Measurements from ENCODE around the gene VGLL3. TPM values are rescaled to one million over a fixed set of nuclear protein-coding genes. Genes with fewer than 3 reads are reported as not detected.

The VGLL3 gene
- total RNA-seq, 1 donor from 2014 or later: not detected

GRCh38 chr3:86929046-86929445, 61.9 kb downstream of the VGLL3 start:
- no peak for DNase-seq (ENCODE audit: low spot score)
- H3K27ac Mint-ChIP-seq: no peak overlapping the region
- H3K36me3 Mint-ChIP-seq (ENCODE audit: low read depth): no peaks in the 10 kb centered on the region
- no peak overlapping the region for H3K4me3 Mint-ChIP-seq (ENCODE audit: low read depth)
- intact Hi-C loops (cut with micrococcal nuclease): no loop called here
- peaks cover 3% of the 10 kb centered on the region for H3K9me3 Mint-ChIP-seq
- H3K4me1 Mint-ChIP-seq (ENCODE audit: low read depth): no peaks in the 10 kb centered on the region
- H3K27me3 Mint-ChIP-seq (ENCODE audit: low read depth): no peaks in the 10 kb centered on the region

DNA sequence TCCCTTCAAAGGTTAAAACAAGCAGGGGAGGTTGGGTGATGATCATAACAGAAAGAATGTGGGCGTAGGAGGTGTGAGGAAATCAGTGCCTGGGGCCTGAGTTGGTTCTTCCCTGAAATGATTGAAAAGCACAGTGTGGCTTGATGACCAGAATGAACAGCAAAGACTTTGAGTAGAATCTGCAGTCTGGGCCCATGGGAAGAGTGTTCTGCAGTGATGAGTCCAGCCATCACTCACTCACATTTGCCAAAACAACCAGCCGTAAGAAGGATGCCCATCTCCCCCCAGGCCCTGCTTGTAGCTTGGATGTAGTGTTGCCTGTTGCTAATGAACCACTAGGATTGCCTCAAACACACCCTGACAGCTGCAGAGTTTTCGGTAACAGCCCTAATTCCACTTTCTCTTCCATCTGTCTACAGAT, 67.9 kb downstream of the VGLL3 start:
- Mint-ChIP-seq H3K9me3 (peaks cover 1% of the 10 kb centered on the region), H3K4me3 (ENCODE audit: low read depth) (no peak overlapping the region)
- intact Hi-C loops (cut with micrococcal nuclease): no loop called here

GRCh38 chr3:86921971-86922680, 68.8 kb downstream of the VGLL3 start:
- no peak overlapping the region for H3K27ac Mint-ChIP-seq
- H3K4me1 Mint-ChIP-seq (ENCODE audit: low read depth): no peaks in the 10 kb centered on the region
- no peaks in the 10 kb centered on the region for H3K9me3 Mint-ChIP-seq
- H3K27me3 Mint-ChIP-seq (ENCODE audit: low read depth): no peaks in the 10 kb centered on the region
- no peaks in the 10 kb centered on the region for H3K36me3 Mint-ChIP-seq (ENCODE audit: low read depth)
- H3K4me3 Mint-ChIP-seq (ENCODE audit: low read depth): no peak overlapping the region
- no peak for DNase-seq (ENCODE audit: low spot score)
- intact Hi-C loops (cut with micrococcal nuclease): no loop called here

More for the DNA sequence above, 67.9 kb downstream of the VGLL3 start:
- no peak for DNase-seq (ENCODE audit: low spot score)
- no peak overlapping the region for H3K27ac Mint-ChIP-seq
- no peaks in the 10 kb centered on the region for H3K4me1 Mint-ChIP-seq (ENCODE audit: low read depth)
- H3K27me3 Mint-ChIP-seq (ENCODE audit: low read depth): no peaks in the 10 kb centered on the region
- no peaks in the 10 kb centered on the region for H3K36me3 Mint-ChIP-seq (ENCODE audit: low read depth)

GRCh38 chr3:86914670-86915069, 76.3 kb downstream of the VGLL3 start:
- DNase-seq (ENCODE audit: low spot score): no peak
- H3K9me3 Mint-ChIP-seq: no peaks in the 10 kb centered on the region
- intact Hi-C loops (cut with micrococcal nuclease): no loop called here
- H3K4me3 Mint-ChIP-seq (ENCODE audit: low read depth): no peak overlapping the region
- H3K27me3 Mint-ChIP-seq (ENCODE audit: low read depth): no peaks in the 10 kb centered on the region
- no peaks in the 10 kb centered on the region for H3K4me1 Mint-ChIP-seq (ENCODE audit: low read depth)
- H3K36me3 Mint-ChIP-seq (ENCODE audit: low read depth): no peaks in the 10 kb centered on the region
- no peak overlapping the region for H3K27ac Mint-ChIP-seq

- no peak overlapping the region for H3K27ac Mint-ChIP-seq
- no peak for DNase-seq (ENCODE audit: low spot score)
- no peaks in the 10 kb centered on the region for H3K4me1 Mint-ChIP-seq (ENCODE audit: low read depth)
- H3K27me3 Mint-ChIP-seq (ENCODE audit: low read depth): no peaks in the 10 kb centered on the region
- no peaks in the 10 kb centered on the region for H3K9me3 Mint-ChIP-seq
- H3K4me3 Mint-ChIP-seq (ENCODE audit: low read depth): no peak overlapping the region
- no peaks in the 10 kb centered on the region for H3K36me3 Mint-ChIP-seq (ENCODE audit: low read depth)
- intact Hi-C loops (cut with micrococcal nuclease): no loop called here
These were observed 77.8 kb downstream of the VGLL3 start for GRCh38 chr3:86913160-86913559.

DNA sequence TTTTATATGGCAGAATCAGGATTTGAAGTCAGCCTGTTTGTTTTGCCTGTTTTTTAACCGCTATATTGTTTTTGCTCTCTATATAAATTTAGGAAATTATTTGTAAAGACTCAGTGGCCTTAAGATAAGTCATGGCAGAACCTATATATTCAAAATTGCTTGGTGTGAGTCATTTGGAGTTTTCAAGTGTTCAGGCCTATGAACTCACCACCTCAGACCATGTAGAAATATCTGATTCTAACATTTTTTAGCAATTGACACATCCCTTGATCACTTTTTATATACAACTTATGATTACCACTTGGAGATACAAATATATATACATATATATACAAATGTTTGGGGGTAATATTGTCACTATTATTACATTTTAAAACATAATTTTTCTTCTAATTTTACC, 95.7 kb downstream of the VGLL3 start:
- H3K4me3 Mint-ChIP-seq (ENCODE audit: low read depth): no peak overlapping the region
- DNase-seq (ENCODE audit: low spot score): no peak
- intact Hi-C loops (cut with micrococcal nuclease): no loop called here
- H3K4me1 Mint-ChIP-seq (ENCODE audit: low read depth): no peaks in the 10 kb centered on the region
- H3K27ac Mint-ChIP-seq: no peak overlapping the region
- no peaks in the 10 kb centered on the region for H3K27me3 Mint-ChIP-seq (ENCODE audit: low read depth)
- no peaks in the 10 kb centered on the region for H3K36me3 Mint-ChIP-seq (ENCODE audit: low read depth)
- H3K9me3 Mint-ChIP-seq: no peaks in the 10 kb centered on the region

GRCh38 chr3:86890741-86891396, 100.1 kb downstream of the VGLL3 start:
- DNase-seq (ENCODE audit: low spot score): no peak
- Mint-ChIP-seq H3K4me1 (ENCODE audit: low read depth) (no peaks in the 10 kb centered on the region), H3K27ac (no peak overlapping the region), H3K9me3 (no peaks in the 10 kb centered on the region), H3K36me3 (ENCODE audit: low read depth) (no peaks in the 10 kb centered on the region), H3K4me3 (ENCODE audit: low read depth) (no peak overlapping the region), H3K27me3 (ENCODE audit: low read depth) (no peaks in the 10 kb centered on the region)
- intact Hi-C loops (cut with micrococcal nuclease): no loop called here

Other genes with a start within 250 kb of the VGLL3 start
- 25.0 and 25.2 TPM in 2 replicates for gene CHMP2B, start 236.2 kb upstream of the VGLL3 start, total RNA-seq

Data from activated T-helper 2 cell treated with anti-CD3 and anti-CD28 coated beads, Interferon-gamma antibody, Interleukin-2, Interleukin-4, amounts not matched to agents 10 μg/mL and 5 μg/mL and 100 μg/mL, durations not matched to agents 14 hours and 24 hours and 36 hours (primary cell).